H1 (cell line): ENCODE measurements around the gene CA5A. TPM values are rescaled to one million over a fixed set of nuclear protein-coding genes. Genes with fewer than 3 reads are reported as not detected.

Experiments used
- CTCF ChIA-PET: fragments of 300-600 bp; sonication (Branson Sonifier 250); formaldehyde crosslinking; loops from one replicate; lab custom pipeline; 2021; ENCODE audit not compliant: partially characterized antibody; lab: Charles Lee
- POLR2A ChIA-PET: fragments of 300-600 bp; sonication (Branson Sonifier 250); formaldehyde crosslinking; loops from one replicate; lab custom pipeline; 2021; ENCODE audit warnings: inconsistent platforms; ENCODE audit not compliant: partially characterized antibody; lab: Charles Lee
- DNase-seq, 2 experiments: peaks; one replicate each; pipeline versions ENCODE4 v3.0.0 to v3.0.0-alpha.2; 2010 to 2022; ENCODE audit warnings: low spot score in 2 of 2, low read depth in 1 of 2, mixed read lengths in 1 of 2
- FAIRE-seq: peaks from 2 replicates; lab custom pipeline; 2011; peaks lifted over from hg19 to GRCh38; lab: Jason Lieb, UNC
- H2AFZ ChIP-seq: 2 replicates; pipeline ENCODE4 v1.8.1; 2012; ENCODE audit warnings: low read length, inconsistent platforms
- H2AK5ac ChIP-seq: 2 replicates; pipeline ENCODE4 v1.6.1; 2013; ENCODE audit warnings: low read depth, low read length
- H2BK120ac ChIP-seq: replicated peaks from 2 replicates; pipeline ENCODE3; 2013; ENCODE audit warnings: low read depth, low read length, inconsistent platforms
- H2BK12ac ChIP-seq: 2 replicates; pipeline ENCODE4 v1.6.1; 2013; ENCODE audit warnings: low read depth, low read length
- H2BK15ac ChIP-seq: 2 replicates; pipeline ENCODE4 v1.6.1; 2013; ENCODE audit warnings: low read length
- H2BK20ac ChIP-seq: 2 replicates; pipeline ENCODE4 v1.6.1; 2013; ENCODE audit warnings: low read length
- H2BK5ac ChIP-seq: 2 replicates; pipeline ENCODE4 v1.6.1; 2013; ENCODE audit warnings: low read depth, low read length
- H3K14ac ChIP-seq: 2 replicates; pipeline ENCODE4 v1.6.1; 2013; ENCODE audit warnings: inconsistent platforms; ENCODE audit not compliant: insufficient read length
- H3K18ac ChIP-seq: 2 replicates; pipeline ENCODE4 v1.6.1; 2013; ENCODE audit warnings: low read length; ENCODE audit errors: extremely low read depth
- H3K23ac ChIP-seq: 2 replicates; pipeline ENCODE4 v1.6.1; 2013; ENCODE audit warnings: inconsistent platforms; ENCODE audit not compliant: insufficient read length
- H3K23me2 ChIP-seq: 2 replicates; pipeline ENCODE4 v1.6.1; 2013; ENCODE audit warnings: low read depth, low read length
- H3K27ac ChIP-seq: 2 replicates; pipeline ENCODE4 v1.6.1; 2011; ENCODE audit warnings: low read depth, low read length, inconsistent platforms
- H3K27me3 ChIP-seq, 4 experiments: replicated peaks in 1 of 4; 1 replicate in 1 of 4; 2 replicates in 3 of 4; pipeline versions ENCODE4 v1.6.1 to v1.8.1; 2011 to 2013; ENCODE audit warnings: low read length in 3 of 4, mild to moderate bottlenecking in 3 of 4, inconsistent platforms in 2 of 4, mixed read lengths in 2 of 4, moderate library complexity in 1 of 4; ENCODE audit not compliant: control insufficient read depth in 3 of 4, insufficient read depth in 3 of 4; ENCODE audit errors: extremely low read depth in 1 of 4
- H3K36me3 ChIP-seq, 4 experiments: 2 replicates each; pipeline versions ENCODE4 v1.6.1 to v1.8.1; 2011 to 2013; ENCODE audit warnings: mild to moderate bottlenecking in 4 of 4, low read length in 3 of 4, moderate library complexity in 2 of 4, control low read depth in 1 of 4, inconsistent platforms in 1 of 4; ENCODE audit not compliant: insufficient read depth in 4 of 4, control insufficient read depth in 2 of 4
- H3K4ac ChIP-seq: replicated peaks from 2 replicates; pipeline ENCODE3; 2013; ENCODE audit warnings: low read length, low read depth, mixed read lengths, inconsistent platforms; ENCODE audit not compliant: insufficient read length
- H3K4me1 ChIP-seq, 4 experiments: replicated peaks in 1 of 4; 1 replicate in 1 of 4; 2 replicates in 3 of 4; pipeline versions ENCODE4 v1.6.1 to v1.8.1; 2011 to 2013; ENCODE audit warnings: low read length in 3 of 4, inconsistent platforms in 2 of 4, mixed read lengths in 1 of 4; ENCODE audit not compliant: insufficient read depth in 4 of 4, control insufficient read depth in 3 of 4
- H3K4me2 ChIP-seq, 2 experiments: 2 replicates each; pipeline versions ENCODE4 v1.6.1 to v1.8.1; 2011 to 2013; ENCODE audit warnings: low read depth in 2 of 2, low read length in 2 of 2, control low read depth in 1 of 2, inconsistent platforms in 1 of 2, mild to moderate bottlenecking in 1 of 2; ENCODE audit not compliant: insufficient read depth in 1 of 2
- H3K4me3 ChIP-seq, 4 experiments: fragments of 200-600, 300-600 bp in 1 of 4; sonication (generic), shearing (Covaris generic), sonication (Bioruptor Twin) in 1 of 4; 2 replicates each; pipeline versions ENCODE4 v1.5.1 to v1.8.1; 2011 to 2016; ENCODE audit warnings: low read length in 4 of 4, low read depth in 3 of 4, control low read depth in 2 of 4, inconsistent platforms in 2 of 4, mild to moderate bottlenecking in 2 of 4, mixed read lengths in 1 of 4, moderate library complexity in 1 of 4; ENCODE audit not compliant: insufficient read depth in 2 of 4; ENCODE audit errors: extremely low read depth in 1 of 4
- H3K56ac ChIP-seq: replicated peaks from 2 replicates; pipeline ENCODE3; 2013; ENCODE audit warnings: low read depth, mild to moderate bottlenecking, mixed read lengths, low read length, inconsistent platforms; ENCODE audit not compliant: insufficient read length
- H3K79me1 ChIP-seq: 2 replicates; pipeline ENCODE4 v1.6.1; 2013; ENCODE audit warnings: low read depth, low read length, control low read depth
- H3K79me2 ChIP-seq, 2 experiments: 2 replicates each; pipeline versions ENCODE4 v1.6.1 to v1.8.1; 2012 to 2013; ENCODE audit warnings: low read length in 2 of 2, mild to moderate bottlenecking in 2 of 2, inconsistent platforms in 1 of 2; ENCODE audit not compliant: insufficient read depth in 2 of 2, control insufficient read depth in 1 of 2
- H3K9ac ChIP-seq, 4 experiments: replicated peaks in 1 of 4; 1 replicate in 1 of 4; 2 replicates in 3 of 4; pipeline versions ENCODE4 v1.6.1 to v1.8.1; 2011 to 2013; ENCODE audit warnings: low read depth in 3 of 4, low read length in 3 of 4, control low read depth in 2 of 4, mild to moderate bottlenecking in 2 of 4, moderate library complexity in 2 of 4, inconsistent platforms in 1 of 4; ENCODE audit errors: extremely low read depth in 1 of 4
- H3K9me3 ChIP-seq, 2 experiments: 2 replicates each; pipeline versions ENCODE4 v1.6.1 to v1.8.1; 2012 to 2013; ENCODE audit warnings: mild to moderate bottlenecking in 2 of 2, moderate library complexity in 2 of 2, control low read depth in 1 of 2, inconsistent platforms in 1 of 2, low read depth in 1 of 2, low read length in 1 of 2, mixed read lengths in 1 of 2; ENCODE audit not compliant: insufficient read depth in 2 of 2
- H4K20me1 ChIP-seq, 2 experiments: replicated peaks in 1 of 2; 2 replicates each; pipeline versions ENCODE3 to v1.8.1; 2011 to 2013; ENCODE audit warnings: inconsistent platforms in 2 of 2, low read length in 2 of 2, mild to moderate bottlenecking in 1 of 2; ENCODE audit not compliant: insufficient read depth in 2 of 2, control insufficient read depth in 1 of 2
- H4K5ac ChIP-seq: 2 replicates; pipeline ENCODE4 v1.6.1; 2013; ENCODE audit warnings: low read length, low read depth, mixed read lengths, inconsistent platforms; ENCODE audit not compliant: insufficient read length
- H4K8ac ChIP-seq: 2 replicates; pipeline ENCODE4 v1.8.0; 2013; ENCODE audit warnings: mild to moderate bottlenecking, moderate library complexity, low read length, inconsistent platforms; ENCODE audit not compliant: insufficient read depth; ENCODE audit errors: extremely low read depth
- H4K91ac ChIP-seq: replicated peaks from 2 replicates; pipeline ENCODE3; 2013; ENCODE audit warnings: low read length, mixed read lengths, inconsistent platforms; ENCODE audit not compliant: insufficient read length
- KDM5A ChIP-seq: fragments of 200-600 bp; IDR thresholded peaks from 2 replicates; pipeline ENCODE4 v1.7.1; 2012; ENCODE audit warnings: mild to moderate bottlenecking, low read length, inconsistent platforms, mixed read lengths
- WGBS, 2 experiments: shearing (Covaris generic) in 1 of 2; methylation state at CpG; one replicate each; pipeline versions ENCODE4 v1.1.6 to v1.1.7; 2013 to 2015; ENCODE audit warnings: low lambda C conversion rate in 2 of 2, mixed read lengths in 2 of 2, inconsistent platforms in 1 of 2, low coverage in 1 of 2, missing lambda C conversion rate in 1 of 2; ENCODE audit not compliant: insufficient replicate concordance in 2 of 2, insufficient coverage in 1 of 2, insufficient read length in 1 of 2; ENCODE audit errors: extremely low coverage in 1 of 2, missing lambda C conversion rate in 1 of 2; 5-methylcytosine and 5-hydroxymethylcytosine counted together
- polyA plus RNA-seq, 7 experiments: library from polyadenylated mRNA; depleted of rRNA in 3 of 7; stranded (reverse) in 5 of 7; unstranded in 2 of 7; fragments of >200 nt in 5 of 7; fragments of 200-250 nt in 2 of 7; gene quantifications; 1 replicate in 5 of 7; 2 replicates in 1 of 7; 4 replicates in 1 of 7; pipeline versions ENCODE4 v1.2.1 to v1.2.3, GENCODE V29; 2011 to 2013; ENCODE audit warnings: missing spikeins in 2 of 7, mixed read lengths in 2 of 7
- total RNA-seq: library from RNA; stranded (reverse); fragmentation: NEBNext Ultra II Directional; extraction: Animal tissue kit (Norgen Biotek cat#: 25700); gene quantifications from 2 replicates; pipeline ENCODE4 v1.2.1, GENCODE V29; 2021
- TF ChIP-seq, protein P1 (sequence below): IDR thresholded peaks from 2 replicates; pipeline ENCODE4 v1.6.1; 2012; ENCODE audit warnings: inconsistent platforms

The CA5A gene
- total and polyA plus RNA-seq, 2 of the 8 experiments (the other 6 are each of a cell fraction or from before 2014, with no cell fraction given): not detected

DNA sequence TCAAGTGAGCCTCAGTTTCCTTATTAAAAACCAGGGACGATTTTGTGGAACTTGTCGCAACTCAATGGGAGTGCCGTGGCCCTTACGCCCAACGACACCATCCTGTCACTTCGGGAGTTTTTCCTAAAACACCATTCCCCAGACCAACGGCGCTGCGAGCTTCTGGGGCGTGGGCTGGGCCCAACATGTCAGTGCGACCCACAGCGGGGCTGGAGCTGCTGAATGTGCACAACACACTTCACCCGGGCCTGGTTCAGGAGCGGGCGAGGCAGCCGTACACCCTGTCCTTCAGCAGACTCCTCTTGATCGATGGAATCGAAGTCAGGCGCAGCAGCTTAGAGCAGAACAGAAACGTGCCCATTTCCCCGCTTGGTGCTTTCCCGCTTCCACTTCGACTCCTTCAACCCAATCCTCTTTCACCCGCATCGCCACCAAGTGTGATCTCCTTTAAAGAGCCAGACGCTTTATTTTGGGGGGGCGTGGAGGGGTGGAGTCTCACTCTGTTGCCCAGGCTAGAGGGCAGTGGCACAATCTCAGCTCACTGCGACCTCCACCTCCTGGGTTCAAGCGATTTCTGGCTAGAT is 53.8 kb downstream of the CA5A start:
- Histone ChIP-seq H3K23ac (no peak overlapping the region), H2BK12ac (0 out of 2 replicates have a peak overlapping the region, but pooled peaks have one; percentile 75), H3K4me3 (no peak overlapping the region), H3K79me2 (no peaks in the 10 kb centered on the region), H4K91ac (no peak overlapping the region), H3K14ac (no peak overlapping the region), H3K27ac (no peak overlapping the region), H3K9ac (no peak overlapping the region), H3K79me1 (no peaks in the 10 kb centered on the region), H2BK5ac (peak overlapping the region; percentile 75; the same call in 1 of the 2 replicates), H3K4ac (no peak overlapping the region), H2AFZ (peak overlapping the region; percentile 11; the same call in 1 of the 2 replicates), H3K4me2 (no peak overlapping the region), H2BK120ac (no peak overlapping the region), H2BK15ac (peak overlapping the region; percentile 46; the same call in 1 of the 2 replicates), H2AK5ac (no peak overlapping the region), H3K18ac (no peak overlapping the region), H3K27me3 (no peaks in the 10 kb centered on the region), H3K36me3 (no peaks in the 10 kb centered on the region), H4K20me1 (no peaks in the 10 kb centered on the region), H3K23me2 (no peaks in the 10 kb centered on the region), H3K56ac (no peak overlapping the region), H3K9me3 (peaks cover 0 to 6% of the 10 kb centered on the region in 2 experiments; a peak in 2 of 4 replicates), H4K5ac (no peak overlapping the region), H4K8ac (no peak overlapping the region), H2BK20ac (peak overlapping the region; percentile 48; the same call in 1 of the 2 replicates), H3K4me1 (peaks cover 0 to 15% (median 8%) of the 10 kb centered on the region in 4 experiments; a peak in 4 of 7 replicates)
- FAIRE-seq (no peak), DNase-seq (no peak)
- WGBS, 2 experiments: 87% methylated on average over 29 of the region's 29 CpGs; no CpG with 5 or more reads in 1 of the 2 experiments
- TF ChIP-seq, protein P1, sequence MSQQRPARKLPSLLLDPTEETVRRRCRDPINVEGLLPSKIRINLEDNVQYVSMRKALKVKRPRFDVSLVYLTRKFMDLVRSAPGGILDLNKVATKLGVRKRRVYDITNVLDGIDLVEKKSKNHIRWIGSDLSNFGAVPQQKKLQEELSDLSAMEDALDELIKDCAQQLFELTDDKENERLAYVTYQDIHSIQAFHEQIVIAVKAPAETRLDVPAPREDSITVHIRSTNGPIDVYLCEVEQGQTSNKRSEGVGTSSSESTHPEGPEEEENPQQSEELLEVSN: peak; percentile 53
- TF ChIP-seq KDM5A: no peak
- CTCF ChIA-PET: interaction anchor here (1.0 to 3.1 kb wide), 4 partner anchors 10 to 103 kb away, joined by 3 to 12 read pairs (median 3); no protein-coding TSS in a partner anchor
- POLR2A ChIA-PET: no interaction called here
